HepG2 (cell line): ENCODE results near the gene SS18L1. TPM values are rescaled to one million over a fixed set of nuclear protein-coding genes. Genes with fewer than 3 reads are reported as not detected.

ENCODE experiments used
- ATAC-seq: fragments of 200-7000 bp; cut with Tn5 transposase; 3 replicates; pipeline ENCODE4 v1.9.1; 2020; ENCODE audit warnings: mild to moderate bottlenecking, moderate library complexity
- BruUV-seq: library from RNA; stranded (reverse); fragments of 400-500 nt; replicated peaks from 2 replicates; lab custom pipeline; 2021; lab: Mats Ljungman, UMichigan
- CTCF ChIA-PET: fragments of 300-600 bp; formaldehyde crosslinking; extraction: SDS; loops from one replicate; lab custom pipeline; 2021; ENCODE audit warnings: low total read pairs, inconsistent platforms, low intra/inter-chr PET ratio; lab: Yijun Ruan, JAX
- POLR2A ChIA-PET: fragments of 350-600 bp; sonication (Branson Sonifier 250); formaldehyde crosslinking; loops from one replicate; lab custom pipeline; 2020; ENCODE audit warnings: antibody characterized with exemption, inconsistent platforms; lab: Yijun Ruan, JAX
- DNase-seq: peaks from one replicate; pipeline ENCODE4 v3.0.0-alpha.2; 2015; ENCODE audit warnings: low spot score
- FAIRE-seq: peaks from 3 replicates; lab custom pipeline; 2011; peaks lifted over from hg19 to GRCh38; lab: Jason Lieb, UNC
- H2AFZ ChIP-seq: one replicate; pipeline ENCODE4 v1.6.1; 2011; ENCODE audit warnings: low read length, inconsistent platforms
- H3K27ac ChIP-seq: fragments of 300-600 bp; 3 replicates; pipeline ENCODE4 v1.8.0; 2011; ENCODE audit warnings: mixed run types, mild to moderate bottlenecking, mixed read lengths, low read length, inconsistent platforms; ENCODE audit not compliant: insufficient read depth; ENCODE audit errors: extremely low read length
- H3K27me3 ChIP-seq, 2 experiments: fragments of 200-600 bp in 1 of 2; 2 replicates in 1 of 2; 3 replicates in 1 of 2; pipeline versions ENCODE4 v1.6.0 to v1.8.0; 2011; ENCODE audit warnings: low read length in 2 of 2, mild to moderate bottlenecking in 2 of 2, moderate library complexity in 2 of 2, inconsistent platforms in 1 of 2; ENCODE audit not compliant: insufficient read depth in 2 of 2, control insufficient read depth in 1 of 2
- H3K36me3 ChIP-seq, 2 experiments: fragments of 200-600 bp in 1 of 2; replicated peaks in 1 of 2; 2 replicates in 1 of 2; 3 replicates in 1 of 2; pipeline versions ENCODE4 v1.5.1 to v1.8.0; 2011; ENCODE audit warnings: low read length in 2 of 2, inconsistent platforms in 1 of 2; ENCODE audit not compliant: insufficient read depth in 2 of 2, control insufficient read depth in 1 of 2
- H3K4me1 ChIP-seq: 2 replicates; pipeline ENCODE4 v1.5.1; 2012; ENCODE audit warnings: low read length, inconsistent platforms; ENCODE audit not compliant: insufficient read depth
- H3K4me2 ChIP-seq: 2 replicates; pipeline ENCODE4 v1.6.0; 2011; ENCODE audit warnings: low read depth, low read length, inconsistent platforms
- H3K4me3 ChIP-seq, 3 experiments: fragments of 200-600 bp in 1 of 3; sonication (generic), shearing (Covaris generic) in 1 of 3; replicated peaks in 1 of 3; 2 replicates each; pipeline ENCODE4 v1.5.1; 2011 to 2016; ENCODE audit warnings: low read length in 3 of 3, inconsistent platforms in 2 of 3, low read depth in 2 of 3, mild to moderate bottlenecking in 2 of 3, control low read depth in 1 of 3, mixed read lengths in 1 of 3; ENCODE audit not compliant: insufficient read depth in 1 of 3
- H3K79me2 ChIP-seq: one replicate; pipeline ENCODE4 v1.6.1; 2011; ENCODE audit warnings: low read length, inconsistent platforms; ENCODE audit not compliant: insufficient read depth
- H3K9ac ChIP-seq: 2 replicates; pipeline ENCODE4 v1.6.0; 2011; ENCODE audit warnings: mild to moderate bottlenecking, low read depth, low read length, inconsistent platforms; ENCODE audit not compliant: insufficient read depth
- H3K9me3 ChIP-seq: 2 replicates; pipeline ENCODE4 v1.5.1; 2012; ENCODE audit warnings: mild to moderate bottlenecking, low read length
- H4K20me1 ChIP-seq: 2 replicates; pipeline ENCODE4 v1.6.0; 2011; ENCODE audit warnings: inconsistent platforms, mild to moderate bottlenecking, low read length, moderate library complexity; ENCODE audit not compliant: insufficient read depth
- BORCS8-MEF2B ChIP-seq: sonication (generic); formaldehyde crosslinking; IDR thresholded peaks from 2 replicates; pipeline ENCODE4 v1.8.0; 2022; ENCODE audit warnings: mild to moderate bottlenecking, missing genetic modification reagents
- BRCA1 ChIP-seq: sonication (generic); formaldehyde crosslinking; IDR thresholded peaks from 2 replicates; pipeline ENCODE4 v1.4.0; 2020; ENCODE audit warnings: missing genetic modification reagents
- CC2D1A ChIP-seq: sonication (generic); formaldehyde crosslinking; IDR thresholded peaks from 2 replicates; pipeline ENCODE4 v1.8.1; 2023; ENCODE audit warnings: mild to moderate bottlenecking, missing genetic modification reagents
- NKX3-1 ChIP-seq: sonication (generic); formaldehyde crosslinking; IDR thresholded peaks from 2 replicates; pipeline ENCODE4 v1.5.0; 2020; ENCODE audit warnings: missing genetic modification reagents
- PAF1 ChIP-seq: IDR thresholded peaks from 2 replicates; pipeline ENCODE4 v1.6.1; 2016; ENCODE audit warnings: missing genetic modification reagents, missing compliant biosample characterization
- RELA ChIP-seq: sonication (generic); formaldehyde crosslinking; IDR thresholded peaks from 2 replicates; pipeline ENCODE4 v1.4.0; 2020; ENCODE audit warnings: missing genetic modification reagents
- SAP130 ChIP-seq: IDR thresholded peaks from 2 replicates; pipeline ENCODE4 v1.6.1; 2016; ENCODE audit warnings: low read depth
- SIN3B ChIP-seq: fragments of 150-350 bp; IDR thresholded peaks from 2 replicates; pipeline ENCODE4 v1.6.1; 2014; ENCODE audit warnings: low read length
- ZNF572 ChIP-seq: sonication (generic); formaldehyde crosslinking; IDR thresholded peaks from 2 replicates; pipeline ENCODE4 v1.5.1; 2020; ENCODE audit warnings: mild to moderate bottlenecking, missing genetic modification reagents
- WGBS: methylation state at CpG from one replicate; pipeline ENCODE4 v1.1.6; 2017; ENCODE audit warnings: low lambda C conversion rate; 5-methylcytosine and 5-hydroxymethylcytosine counted together
- in situ Hi-C: cut with HindIII; loops from 2 replicates; pipeline ENCODE4 v1.10.0; 2017; ENCODE audit warnings: low pct_unique_long_range_greater_than_20kb; ENCODE audit not compliant: extremely low pct_ligation_motif_present
- intact Hi-C: fragments of 100-400 bp; cut with micrococcal nuclease; formaldehyde crosslinking; loops from one replicate; pipeline ENCODE4 v1.10.0; 2022; ENCODE audit not compliant: unreplicated experiment
- polyA plus RNA-seq, 8 experiments: library from polyadenylated mRNA; depleted of rRNA in 3 of 8; stranded (reverse) in 7 of 8; unstranded in 1 of 8; fragments of >200 nt; fragmentation: Illumina TruSeq in 4 of 8; extraction: Trizol in 4 of 8; gene quantifications; 2 replicates each; pipeline versions ENCODE4 v1.2.1 to v1.2.3, GENCODE V29; 2011 to 2016; ENCODE audit warnings: low read depth in 4 of 8, missing spikeins in 1 of 8, mixed read lengths in 1 of 8; ENCODE audit not compliant: insufficient read depth in 1 of 8
- total RNA-seq, 5 experiments: library from RNA; depleted of rRNA; stranded (reverse); fragments of >200 nt; fragmentation: Illumina TruSeq; extraction: Trizol; gene quantifications; 2 replicates each; pipeline ENCODE4 v1.2.3, GENCODE V29; 2016; ENCODE audit warnings: low read depth in 1 of 5
- TF ChIP-seq, protein P1 (sequence below): sonication (generic); formaldehyde crosslinking; IDR thresholded peaks from 2 replicates; pipeline ENCODE4 v1.5.1; 2020; ENCODE audit warnings: mild to moderate bottlenecking, moderate library complexity, missing genetic modification reagents
- TF ChIP-seq, protein P2 (sequence below): sonication (generic); formaldehyde crosslinking; IDR thresholded peaks from 2 replicates; pipeline ENCODE4 v1.4.0; 2020; ENCODE audit warnings: missing genetic modification reagents
- TF ChIP-seq, protein P3 (sequence below): sonication (generic); formaldehyde crosslinking; IDR thresholded peaks from 2 replicates; pipeline ENCODE4 v1.8.0; 2022; ENCODE audit warnings: mild to moderate bottlenecking, missing genetic modification reagents; ENCODE audit not compliant: insufficient replicate concordance
- TF ChIP-seq, protein P4 (sequence below): IDR thresholded peaks from 2 replicates; pipeline ENCODE4 v1.6.1; 2016; ENCODE audit warnings: low read depth, missing genetic modification reagents, missing compliant biosample characterization

Gene SS18L1
- total and polyA plus RNA-seq, 2 of the 13 experiments (the other 11 are each of a cell fraction or from before 2014, with no cell fraction given) = 17.8 to 27.6 TPM

- no peak overlapping the region for H3K27ac ChIP-seq
- H3K27me3 ChIP-seq = peaks cover 60 to 82% of the 10 kb centered on the region in 2 experiments
- ChIA-PET POLR2A (no interaction called here), CTCF (no interaction called here)
- H3K9ac ChIP-seq = no peak overlapping the region
- H3K79me2 ChIP-seq = no peaks in the 10 kb centered on the region
- ATAC-seq = no peak
- H3K4me1 ChIP-seq = peaks cover 41% of the 10 kb centered on the region
- H3K4me2 ChIP-seq = no peak overlapping the region
- H3K9me3 ChIP-seq = no peaks in the 10 kb centered on the region
- WGBS = 36% methylated on average over 24 of the region's 26 CpGs
- in situ Hi-C loops (no loop called here), intact Hi-C loops (no loop called here)
- no TSS peak for BruUV-seq
- FAIRE-seq = no peak
- H3K4me3 ChIP-seq = no peak overlapping the region
- peaks cover 26% of the 10 kb centered on the region; the same call in 1 of the 2 replicates for H4K20me1 ChIP-seq
- no peaks in the 10 kb centered on the region for H3K36me3 ChIP-seq
- no peak overlapping the region for H2AFZ ChIP-seq
- no peak for DNase-seq
- no peak for TF ChIP-seq SIN3B
- TF ChIP-seq CC2D1A (CRISPR knock-in tag) = no peak
- TF ChIP-seq, protein P1, sequence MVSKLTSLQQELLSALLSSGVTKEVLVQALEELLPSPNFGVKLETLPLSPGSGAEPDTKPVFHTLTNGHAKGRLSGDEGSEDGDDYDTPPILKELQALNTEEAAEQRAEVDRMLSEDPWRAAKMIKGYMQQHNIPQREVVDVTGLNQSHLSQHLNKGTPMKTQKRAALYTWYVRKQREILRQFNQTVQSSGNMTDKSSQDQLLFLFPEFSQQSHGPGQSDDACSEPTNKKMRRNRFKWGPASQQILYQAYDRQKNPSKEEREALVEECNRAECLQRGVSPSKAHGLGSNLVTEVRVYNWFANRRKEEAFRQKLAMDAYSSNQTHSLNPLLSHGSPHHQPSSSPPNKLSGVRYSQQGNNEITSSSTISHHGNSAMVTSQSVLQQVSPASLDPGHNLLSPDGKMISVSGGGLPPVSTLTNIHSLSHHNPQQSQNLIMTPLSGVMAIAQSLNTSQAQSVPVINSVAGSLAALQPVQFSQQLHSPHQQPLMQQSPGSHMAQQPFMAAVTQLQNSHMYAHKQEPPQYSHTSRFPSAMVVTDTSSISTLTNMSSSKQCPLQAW (CRISPR knock-in tag) = no peak
- TF ChIP-seq, protein P2, sequence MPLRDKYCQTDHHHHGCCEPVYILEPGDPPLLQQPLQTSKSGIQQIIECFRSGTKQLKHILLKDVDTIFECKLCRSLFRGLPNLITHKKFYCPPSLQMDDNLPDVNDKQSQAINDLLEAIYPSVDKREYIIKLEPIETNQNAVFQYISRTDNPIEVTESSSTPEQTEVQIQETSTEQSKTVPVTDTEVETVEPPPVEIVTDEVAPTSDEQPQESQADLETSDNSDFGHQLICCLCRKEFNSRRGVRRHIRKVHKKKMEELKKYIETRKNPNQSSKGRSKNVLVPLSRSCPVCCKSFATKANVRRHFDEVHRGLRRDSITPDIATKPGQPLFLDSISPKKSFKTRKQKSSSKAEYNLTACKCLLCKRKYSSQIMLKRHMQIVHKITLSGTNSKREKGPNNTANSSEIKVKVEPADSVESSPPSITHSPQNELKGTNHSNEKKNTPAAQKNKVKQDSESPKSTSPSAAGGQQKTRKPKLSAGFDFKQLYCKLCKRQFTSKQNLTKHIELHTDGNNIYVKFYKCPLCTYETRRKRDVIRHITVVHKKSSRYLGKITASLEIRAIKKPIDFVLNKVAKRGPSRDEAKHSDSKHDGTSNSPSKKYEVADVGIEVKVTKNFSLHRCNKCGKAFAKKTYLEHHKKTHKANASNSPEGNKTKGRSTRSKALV (CRISPR knock-in tag) = no peak
- 0 out of 2 replicates have a peak, but pooled peaks have one; percentile 31 for TF ChIP-seq ZNF572 (CRISPR knock-in tag)
- no peak for TF ChIP-seq PAF1
- no peak for TF ChIP-seq RELA (CRISPR knock-in tag)
- TF ChIP-seq, protein P3, sequence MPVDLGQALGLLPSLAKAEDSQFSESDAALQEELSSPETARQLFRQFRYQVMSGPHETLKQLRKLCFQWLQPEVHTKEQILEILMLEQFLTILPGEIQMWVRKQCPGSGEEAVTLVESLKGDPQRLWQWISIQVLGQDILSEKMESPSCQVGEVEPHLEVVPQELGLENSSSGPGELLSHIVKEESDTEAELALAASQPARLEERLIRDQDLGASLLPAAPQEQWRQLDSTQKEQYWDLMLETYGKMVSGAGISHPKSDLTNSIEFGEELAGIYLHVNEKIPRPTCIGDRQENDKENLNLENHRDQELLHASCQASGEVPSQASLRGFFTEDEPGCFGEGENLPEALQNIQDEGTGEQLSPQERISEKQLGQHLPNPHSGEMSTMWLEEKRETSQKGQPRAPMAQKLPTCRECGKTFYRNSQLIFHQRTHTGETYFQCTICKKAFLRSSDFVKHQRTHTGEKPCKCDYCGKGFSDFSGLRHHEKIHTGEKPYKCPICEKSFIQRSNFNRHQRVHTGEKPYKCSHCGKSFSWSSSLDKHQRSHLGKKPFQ (CRISPR knock-in tag) = no peak
- TF ChIP-seq SAP130 (CRISPR knock-in tag) = peak; percentile 43; the same call in 1 of the 2 replicates
- TF ChIP-seq, protein P4, sequence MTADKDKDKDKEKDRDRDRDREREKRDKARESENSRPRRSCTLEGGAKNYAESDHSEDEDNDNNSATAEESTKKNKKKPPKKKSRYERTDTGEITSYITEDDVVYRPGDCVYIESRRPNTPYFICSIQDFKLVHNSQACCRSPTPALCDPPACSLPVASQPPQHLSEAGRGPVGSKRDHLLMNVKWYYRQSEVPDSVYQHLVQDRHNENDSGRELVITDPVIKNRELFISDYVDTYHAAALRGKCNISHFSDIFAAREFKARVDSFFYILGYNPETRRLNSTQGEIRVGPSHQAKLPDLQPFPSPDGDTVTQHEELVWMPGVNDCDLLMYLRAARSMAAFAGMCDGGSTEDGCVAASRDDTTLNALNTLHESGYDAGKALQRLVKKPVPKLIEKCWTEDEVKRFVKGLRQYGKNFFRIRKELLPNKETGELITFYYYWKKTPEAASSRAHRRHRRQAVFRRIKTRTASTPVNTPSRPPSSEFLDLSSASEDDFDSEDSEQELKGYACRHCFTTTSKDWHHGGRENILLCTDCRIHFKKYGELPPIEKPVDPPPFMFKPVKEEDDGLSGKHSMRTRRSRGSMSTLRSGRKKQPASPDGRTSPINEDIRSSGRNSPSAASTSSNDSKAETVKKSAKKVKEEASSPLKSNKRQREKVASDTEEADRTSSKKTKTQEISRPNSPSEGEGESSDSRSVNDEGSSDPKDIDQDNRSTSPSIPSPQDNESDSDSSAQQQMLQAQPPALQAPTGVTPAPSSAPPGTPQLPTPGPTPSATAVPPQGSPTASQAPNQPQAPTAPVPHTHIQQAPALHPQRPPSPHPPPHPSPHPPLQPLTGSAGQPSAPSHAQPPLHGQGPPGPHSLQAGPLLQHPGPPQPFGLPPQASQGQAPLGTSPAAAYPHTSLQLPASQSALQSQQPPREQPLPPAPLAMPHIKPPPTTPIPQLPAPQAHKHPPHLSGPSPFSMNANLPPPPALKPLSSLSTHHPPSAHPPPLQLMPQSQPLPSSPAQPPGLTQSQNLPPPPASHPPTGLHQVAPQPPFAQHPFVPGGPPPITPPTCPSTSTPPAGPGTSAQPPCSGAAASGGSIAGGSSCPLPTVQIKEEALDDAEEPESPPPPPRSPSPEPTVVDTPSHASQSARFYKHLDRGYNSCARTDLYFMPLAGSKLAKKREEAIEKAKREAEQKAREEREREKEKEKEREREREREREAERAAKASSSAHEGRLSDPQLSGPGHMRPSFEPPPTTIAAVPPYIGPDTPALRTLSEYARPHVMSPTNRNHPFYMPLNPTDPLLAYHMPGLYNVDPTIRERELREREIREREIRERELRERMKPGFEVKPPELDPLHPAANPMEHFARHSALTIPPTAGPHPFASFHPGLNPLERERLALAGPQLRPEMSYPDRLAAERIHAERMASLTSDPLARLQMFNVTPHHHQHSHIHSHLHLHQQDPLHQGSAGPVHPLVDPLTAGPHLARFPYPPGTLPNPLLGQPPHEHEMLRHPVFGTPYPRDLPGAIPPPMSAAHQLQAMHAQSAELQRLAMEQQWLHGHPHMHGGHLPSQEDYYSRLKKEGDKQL (CRISPR knock-in tag) = no peak
- TF ChIP-seq BRCA1 (CRISPR knock-in tag) = no peak
- TF ChIP-seq BORCS8-MEF2B (CRISPR knock-in tag) = no peak
- TF ChIP-seq NKX3-1 (CRISPR knock-in tag) = no peak
These were observed 73.3 kb downstream of the SS18L1 start for GRCh38 chr20:62216636-62217566.
